Sigmoid colon (tissue), 4 donors: ENCODE measurements around the gene NRG2.

Experiments used
- CTCF ChIP-seq, 4 experiments: fragments of 450-650 bp in 3 of 4; fragments of 200-600 bp in 1 of 4; IDR thresholded peaks; one replicate each; pipeline ENCODE4 v1.5.1; 2016 to 2019; ENCODE audit warnings: antibody characterized with exemption in 4 of 4, mild to moderate bottlenecking in 3 of 4, moderate library complexity in 2 of 4
- POLR2AphosphoS5 ChIP-seq, 4 donors: sonication (generic); formaldehyde crosslinking; IDR thresholded peaks; one replicate each; pipeline ENCODE4 v1.6.1; 2017; ENCODE audit warnings: antibody characterized with exemption in 4 of 4

DNA sequence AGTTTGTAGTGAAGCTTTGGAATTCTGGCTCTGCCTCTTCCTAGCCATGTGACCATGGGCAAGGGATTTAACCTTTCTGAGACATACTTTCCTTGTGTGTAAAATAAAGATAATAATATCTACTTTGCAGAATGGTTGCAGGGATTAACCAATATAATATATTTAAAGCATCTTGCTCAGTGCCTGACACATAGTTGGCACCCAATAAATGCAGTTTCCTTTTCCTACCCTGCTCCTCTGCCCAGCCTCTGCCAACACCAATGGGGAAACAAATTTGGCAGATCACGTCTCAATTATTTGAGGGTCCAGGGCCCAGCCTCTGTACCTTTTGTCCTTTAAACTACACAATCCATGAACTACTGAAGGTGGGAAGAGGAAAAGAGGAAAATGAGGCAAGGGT is 91.1 kb downstream of the NRG2 start:
- TF ChIP-seq POLR2AphosphoS5 (IDR thresholded peaks at IDR 0.05) = no peak
- TF ChIP-seq CTCF (IDR thresholded peaks at IDR 0.05) = no peak
